ENCODE results near the gene TBC1D1.

The TBC1D1 gene

DNA sequence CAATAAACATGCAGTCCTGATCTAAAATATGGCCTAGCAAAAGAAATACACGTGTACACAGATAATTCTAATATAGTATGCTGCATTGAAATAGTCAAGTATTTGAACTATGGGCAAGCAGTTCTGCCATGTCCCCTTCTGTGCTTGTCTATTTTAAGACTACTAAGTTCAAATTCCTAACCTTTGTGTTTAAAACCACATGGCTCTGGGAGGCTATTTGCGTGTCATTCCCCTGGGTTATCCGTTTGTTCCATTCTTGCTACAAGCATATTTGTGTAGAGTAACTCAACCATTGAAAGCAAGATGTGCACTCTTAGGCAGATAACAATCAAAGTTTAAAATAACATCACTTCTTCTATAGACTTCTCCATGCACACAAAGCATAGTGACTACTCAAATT is 25.4 kb upstream of the TBC1D1 start:
- no peaks in the 10 kb centered on the region for H3K27me3 ChIP-seq (replicated peaks; ENCODE audit: control insufficient read depth, insufficient read depth, low read length)
- no peaks in the 10 kb centered on the region for H3K9me3 ChIP-seq (ENCODE audit: control insufficient read depth, low read length)
- H3K4me1 ChIP-seq (ENCODE audit: control insufficient read depth, insufficient read depth, low read length) = peaks cover 9% of the 10 kb centered on the region
- no peak overlapping the region for H3K4me3 ChIP-seq (ENCODE audit: low read length)
- H3K9ac ChIP-seq (ENCODE audit: low read length) = no peak overlapping the region
- H3K36me3 ChIP-seq (ENCODE audit: control insufficient read depth, insufficient read depth, low read length, severe bottlenecking) = peaks cover 9% of the 10 kb centered on the region
- peak; percentile 70 for DNase-seq (ENCODE audit: low read depth)

DNA sequence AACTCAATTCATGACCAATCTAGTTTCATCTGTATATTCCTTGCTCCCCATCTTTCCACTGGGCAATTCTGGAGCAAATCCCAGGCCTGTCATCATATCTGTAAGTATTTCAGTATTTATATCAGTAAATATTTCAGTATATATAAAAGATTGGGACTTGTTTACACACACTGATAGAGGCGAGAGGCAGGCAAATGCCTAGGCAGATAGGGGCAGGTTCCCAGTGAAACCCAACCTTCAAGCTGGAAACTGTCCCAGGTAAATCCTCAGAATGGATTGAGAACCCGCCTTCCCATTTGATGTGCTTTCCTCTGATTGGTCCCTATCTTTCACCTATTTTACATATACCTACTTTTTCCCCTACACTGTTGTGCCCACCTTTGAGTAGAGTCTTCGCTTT is 23.8 kb upstream of the TBC1D1 start:
- DNase-seq (ENCODE audit: low read depth) = no peak
- Histone ChIP-seq H3K9ac (ENCODE audit: low read length) (no peak overlapping the region), H3K4me3 (ENCODE audit: low read length) (no peak overlapping the region), H3K9me3 (ENCODE audit: control insufficient read depth, low read length) (no peaks in the 10 kb centered on the region), H3K4me1 (ENCODE audit: control insufficient read depth, insufficient read depth, low read length) (peaks cover 9% of the 10 kb centered on the region), H3K27me3 (replicated peaks; ENCODE audit: control insufficient read depth, insufficient read depth, low read length) (no peaks in the 10 kb centered on the region), H3K36me3 (ENCODE audit: control insufficient read depth, insufficient read depth, low read length, severe bottlenecking) (peaks cover 7% of the 10 kb centered on the region)

DNA sequence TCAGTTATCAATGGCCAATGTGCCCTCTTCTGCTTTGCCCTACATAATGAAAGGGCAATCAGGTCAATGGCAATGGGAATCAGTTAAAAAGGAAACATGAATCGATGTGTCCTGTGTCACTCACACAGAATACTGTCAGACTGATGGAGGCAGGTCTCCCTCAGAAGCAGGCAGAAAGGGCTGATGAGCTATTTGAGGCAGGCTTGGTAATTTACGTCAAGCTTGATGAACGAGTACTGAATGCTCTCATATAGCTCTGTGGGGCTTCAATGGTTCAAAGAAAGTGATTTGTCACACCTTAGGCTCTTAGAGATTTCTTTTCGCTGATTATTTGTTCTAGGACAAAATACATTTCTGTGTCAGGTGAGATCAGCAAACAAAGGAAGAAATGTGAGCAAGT is 22.6 kb upstream of the TBC1D1 start:
- Histone ChIP-seq H3K4me3 (ENCODE audit: low read length) (no peak overlapping the region), H3K4me1 (ENCODE audit: control insufficient read depth, insufficient read depth, low read length) (peaks cover 18% of the 10 kb centered on the region)

DNA sequence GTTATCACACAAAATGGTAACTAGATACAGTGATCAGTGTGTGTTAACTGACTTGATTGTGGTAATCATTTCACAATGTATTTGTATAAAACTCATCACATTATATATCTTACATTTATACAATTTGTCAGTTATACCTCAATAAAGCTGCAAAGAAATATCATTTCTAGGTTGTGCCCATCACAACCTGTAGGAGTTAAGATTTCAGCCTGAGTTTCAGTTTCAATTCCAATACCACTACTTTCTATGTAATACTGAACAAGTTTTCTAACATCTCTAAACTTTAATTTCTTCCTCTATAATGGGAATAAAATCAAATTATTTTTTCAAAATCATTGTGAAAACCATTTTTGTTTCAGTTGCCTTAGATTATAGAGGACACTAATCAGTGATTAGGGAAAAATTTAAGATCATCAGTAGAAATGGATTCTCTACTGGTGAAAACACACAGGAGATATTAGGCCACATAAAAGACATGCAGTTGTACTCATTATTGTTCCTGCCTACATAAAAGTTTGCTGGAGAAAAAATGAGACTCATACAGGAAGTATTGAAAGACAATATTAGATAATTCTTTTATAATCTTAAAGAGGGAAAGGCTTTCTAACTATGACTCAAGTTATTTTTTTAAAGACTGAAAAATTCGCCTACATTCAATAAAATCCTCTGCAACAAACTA is 18.4 kb upstream of the TBC1D1 start:
- Histone ChIP-seq H3K9me3 (ENCODE audit: control insufficient read depth, low read length) (no peaks in the 10 kb centered on the region), H3K4me3 (ENCODE audit: low read length) (no peak overlapping the region)

More for the DNA sequence above, 22.6 kb upstream of the TBC1D1 start:
- Histone ChIP-seq H3K27me3 (replicated peaks; ENCODE audit: control insufficient read depth, insufficient read depth, low read length) (no peaks in the 10 kb centered on the region), H3K9ac (ENCODE audit: low read length) (no peak overlapping the region), H3K36me3 (ENCODE audit: control insufficient read depth, insufficient read depth, low read length, severe bottlenecking) (peaks cover under 1% of the 10 kb centered on the region), H3K9me3 (ENCODE audit: control insufficient read depth, low read length) (no peaks in the 10 kb centered on the region)
- no peak for DNase-seq (ENCODE audit: low read depth)

GRCh38 chr4:37873386-37873785 is 17.5 kb upstream of the TBC1D1 start:
- peaks cover 30% of the 10 kb centered on the region for H3K4me1 ChIP-seq (ENCODE audit: control insufficient read depth, insufficient read depth, low read length)
- no peaks in the 10 kb centered on the region for H3K36me3 ChIP-seq (ENCODE audit: control insufficient read depth, insufficient read depth, low read length, severe bottlenecking)
- no peak overlapping the region for H3K9ac ChIP-seq (ENCODE audit: low read length)
- H3K27me3 ChIP-seq (replicated peaks; ENCODE audit: control insufficient read depth, insufficient read depth, low read length) = no peaks in the 10 kb centered on the region
- peak; percentile 84 for DNase-seq (ENCODE audit: low read depth)
- H3K9me3 ChIP-seq (ENCODE audit: control insufficient read depth, low read length) = no peaks in the 10 kb centered on the region
- no peak overlapping the region for H3K4me3 ChIP-seq (ENCODE audit: low read length)

More for the DNA sequence above, 18.4 kb upstream of the TBC1D1 start:
- Histone ChIP-seq H3K36me3 (ENCODE audit: control insufficient read depth, insufficient read depth, low read length, severe bottlenecking) (no peaks in the 10 kb centered on the region), H3K4me1 (ENCODE audit: control insufficient read depth, insufficient read depth, low read length) (peaks cover 30% of the 10 kb centered on the region), H3K9ac (ENCODE audit: low read length) (no peak overlapping the region), H3K27me3 (replicated peaks; ENCODE audit: control insufficient read depth, insufficient read depth, low read length) (no peaks in the 10 kb centered on the region)
- peak; percentile 12 for DNase-seq (ENCODE audit: low read depth)

GRCh38 chr4:37876156-37876555 is 14.7 kb upstream of the TBC1D1 start:
- Histone ChIP-seq H3K9me3 (ENCODE audit: control insufficient read depth, low read length) (no peaks in the 10 kb centered on the region), H3K27me3 (replicated peaks; ENCODE audit: control insufficient read depth, insufficient read depth, low read length) (no peaks in the 10 kb centered on the region), H3K36me3 (ENCODE audit: control insufficient read depth, insufficient read depth, low read length, severe bottlenecking) (no peaks in the 10 kb centered on the region)

GRCh38 chr4:37879365-37879764 is 11.5 kb upstream of the TBC1D1 start:
- Histone ChIP-seq H3K4me3 (ENCODE audit: low read length) (no peak overlapping the region), H3K9ac (ENCODE audit: low read length) (no peak overlapping the region), H3K27me3 (replicated peaks; ENCODE audit: control insufficient read depth, insufficient read depth, low read length) (no peaks in the 10 kb centered on the region), H3K36me3 (ENCODE audit: control insufficient read depth, insufficient read depth, low read length, severe bottlenecking) (no peaks in the 10 kb centered on the region), H3K4me1 (ENCODE audit: control insufficient read depth, insufficient read depth, low read length) (peaks cover 20% of the 10 kb centered on the region), H3K9me3 (ENCODE audit: control insufficient read depth, low read length) (no peaks in the 10 kb centered on the region)
- DNase-seq (ENCODE audit: low read depth) = no peak

More at GRCh38 chr4:37876156-37876555, 14.7 kb upstream of the TBC1D1 start:
- Histone ChIP-seq H3K4me3 (ENCODE audit: low read length) (no peak overlapping the region), H3K9ac (ENCODE audit: low read length) (no peak overlapping the region), H3K4me1 (ENCODE audit: control insufficient read depth, insufficient read depth, low read length) (peaks cover 30% of the 10 kb centered on the region)
- DNase-seq (ENCODE audit: low read depth) = no peak

GRCh38 chr4:37881811-37882210 is 9.1 kb upstream of the TBC1D1 start:
- no peak overlapping the region for H3K4me3 ChIP-seq (ENCODE audit: low read length)
- DNase-seq (ENCODE audit: low read depth) = peak; percentile 20
- no peaks in the 10 kb centered on the region for H3K36me3 ChIP-seq (ENCODE audit: control insufficient read depth, insufficient read depth, low read length, severe bottlenecking)
- no peak overlapping the region for H3K9ac ChIP-seq (ENCODE audit: low read length)
- H3K4me1 ChIP-seq (ENCODE audit: control insufficient read depth, insufficient read depth, low read length) = peaks cover 11% of the 10 kb centered on the region
- no peaks in the 10 kb centered on the region for H3K9me3 ChIP-seq (ENCODE audit: control insufficient read depth, low read length)
- no peaks in the 10 kb centered on the region for H3K27me3 ChIP-seq (replicated peaks; ENCODE audit: control insufficient read depth, insufficient read depth, low read length)

GRCh38 chr4:37882665-37883296 is 8.1 kb upstream of the TBC1D1 start:
- Histone ChIP-seq H3K4me1 (ENCODE audit: control insufficient read depth, insufficient read depth, low read length) (peaks cover 5% of the 10 kb centered on the region), H3K27me3 (replicated peaks; ENCODE audit: control insufficient read depth, insufficient read depth, low read length) (peaks cover 2% of the 10 kb centered on the region), H3K9ac (ENCODE audit: low read length) (no peak overlapping the region), H3K36me3 (ENCODE audit: control insufficient read depth, insufficient read depth, low read length, severe bottlenecking) (no peaks in the 10 kb centered on the region), H3K9me3 (ENCODE audit: control insufficient read depth, low read length) (no peaks in the 10 kb centered on the region), H3K4me3 (ENCODE audit: low read length) (no peak overlapping the region)
- DNase-seq (ENCODE audit: low read depth) = peak; percentile 41

GRCh38 chr4:37884855-37885487 is 5.9 kb upstream of the TBC1D1 start:
- H3K27me3 ChIP-seq (replicated peaks; ENCODE audit: control insufficient read depth, insufficient read depth, low read length) = peaks cover 6% of the 10 kb centered on the region
- no peaks in the 10 kb centered on the region for H3K9me3 ChIP-seq (ENCODE audit: control insufficient read depth, low read length)
- no peak for DNase-seq (ENCODE audit: low read depth)

GRCh38 chr4:37885496-37885895 is 5.4 kb upstream of the TBC1D1 start:
- Histone ChIP-seq H3K4me1 (ENCODE audit: control insufficient read depth, insufficient read depth, low read length) (peaks cover 8% of the 10 kb centered on the region), H3K9me3 (ENCODE audit: control insufficient read depth, low read length) (no peaks in the 10 kb centered on the region), H3K4me3 (ENCODE audit: low read length) (no peak overlapping the region), H3K27me3 (replicated peaks; ENCODE audit: control insufficient read depth, insufficient read depth, low read length) (peaks cover 11% of the 10 kb centered on the region), H3K36me3 (ENCODE audit: control insufficient read depth, insufficient read depth, low read length, severe bottlenecking) (no peaks in the 10 kb centered on the region), H3K9ac (ENCODE audit: low read length) (no peak overlapping the region)
- no peak for DNase-seq (ENCODE audit: low read depth)

More at GRCh38 chr4:37884855-37885487, 5.9 kb upstream of the TBC1D1 start:
- Histone ChIP-seq H3K4me3 (ENCODE audit: low read length) (no peak overlapping the region), H3K9ac (ENCODE audit: low read length) (no peak overlapping the region), H3K4me1 (ENCODE audit: control insufficient read depth, insufficient read depth, low read length) (peaks cover 5% of the 10 kb centered on the region), H3K36me3 (ENCODE audit: control insufficient read depth, insufficient read depth, low read length, severe bottlenecking) (no peaks in the 10 kb centered on the region)
